GM19035 (cell line): ENCODE data around the gene TIMM44.

ENCODE experiments used
- ATAC-seq: cut with Tn5 transposase; IDR thresholded peaks from one replicate; pipeline ENCODE4 v1.9.1; 2021; ENCODE audit not compliant: unreplicated experiment

TIMM44 gene

DNA sequence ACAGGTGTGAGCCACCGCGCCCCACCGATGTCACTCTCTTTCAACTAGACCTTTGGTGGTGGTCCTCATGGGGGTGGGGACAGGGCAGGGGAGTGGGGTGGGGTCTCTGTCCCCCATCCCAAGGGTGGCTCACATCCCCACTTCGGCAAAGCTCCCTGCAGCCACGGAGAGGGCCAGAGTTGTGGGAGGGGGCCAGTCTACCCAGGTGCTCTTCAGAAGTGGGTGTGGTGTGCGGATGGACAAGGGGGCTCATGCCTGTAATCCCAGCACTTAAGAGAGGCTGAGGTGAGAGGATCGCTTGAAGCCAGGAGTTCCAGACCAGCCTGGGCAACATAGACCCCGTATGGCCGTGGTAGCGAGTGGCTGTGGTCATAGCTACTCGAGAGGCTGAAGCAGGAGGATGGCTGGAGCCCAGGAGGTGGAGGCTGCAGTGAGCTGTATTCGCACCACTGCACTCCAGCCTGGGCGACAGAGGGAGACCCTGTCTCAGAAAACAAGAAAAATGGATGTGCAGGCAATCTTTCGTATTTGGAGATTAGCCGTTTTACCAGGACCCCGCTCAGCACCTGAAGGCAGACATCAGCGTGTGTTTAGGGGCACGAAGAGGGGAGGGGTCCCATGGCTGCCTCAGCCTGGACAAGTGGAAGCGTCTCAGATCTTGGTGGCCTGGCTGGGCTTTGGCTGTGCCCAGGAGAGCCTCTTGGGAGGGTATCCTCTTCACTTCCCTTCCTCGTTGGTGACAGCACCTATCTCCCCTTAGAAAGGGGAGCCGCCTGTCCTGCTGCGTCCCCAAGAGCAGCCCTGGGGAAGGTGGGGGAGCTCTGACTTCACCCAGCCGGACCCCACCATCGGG is 28.0 kb downstream of the TIMM44 start:
- no peak for ATAC-seq

DNA sequence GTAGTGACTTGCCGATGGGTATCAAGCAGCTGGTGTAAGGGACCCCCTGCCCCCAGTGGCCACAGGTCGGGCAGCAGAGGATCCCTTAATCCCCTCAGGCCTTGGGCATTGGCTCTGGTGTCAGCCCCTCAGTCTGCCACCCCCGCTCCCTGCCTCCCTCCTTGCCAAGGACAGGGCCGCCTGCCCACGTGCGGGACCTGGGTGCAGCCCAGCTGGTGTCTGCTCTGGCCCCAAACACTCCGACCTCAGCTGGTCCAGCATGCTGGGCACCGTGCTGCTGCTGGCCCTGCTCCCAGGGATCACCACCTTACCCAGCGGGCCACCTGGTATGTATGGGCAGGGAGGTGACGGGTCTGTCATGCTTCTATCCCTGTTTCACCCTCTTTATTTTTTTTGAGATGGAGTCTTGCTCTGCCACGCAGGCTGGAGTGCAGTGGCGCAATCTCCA is 28.8 kb downstream of the TIMM44 start, which contains the start of gene TGFBR3L:
TSS of gene TGFBR3L (plus strand) at position 233 of the 448 bp plus-strand sequence.
- no peak for ATAC-seq

DNA sequence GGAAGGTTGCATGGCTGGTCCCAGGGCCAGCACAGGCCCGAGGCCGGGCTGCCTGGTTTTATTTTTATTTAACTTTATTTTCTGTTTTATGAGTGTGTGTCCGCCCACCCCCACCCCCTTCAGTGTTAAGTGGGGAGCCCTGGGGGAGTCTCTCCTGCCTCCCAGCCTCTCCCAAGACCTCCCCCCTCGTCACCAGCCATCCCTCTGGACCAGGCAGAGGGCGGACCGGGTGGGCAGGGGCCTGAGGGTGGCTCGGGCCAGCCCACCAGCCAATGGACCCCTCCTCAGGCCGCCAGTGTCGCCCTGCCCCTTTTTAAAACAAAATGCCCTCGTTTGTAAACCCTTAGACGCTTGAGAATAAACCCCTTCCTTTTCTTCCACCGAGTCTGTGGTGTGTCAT is 29.4 kb downstream of the TIMM44 start:
- no peak for ATAC-seq

DNA sequence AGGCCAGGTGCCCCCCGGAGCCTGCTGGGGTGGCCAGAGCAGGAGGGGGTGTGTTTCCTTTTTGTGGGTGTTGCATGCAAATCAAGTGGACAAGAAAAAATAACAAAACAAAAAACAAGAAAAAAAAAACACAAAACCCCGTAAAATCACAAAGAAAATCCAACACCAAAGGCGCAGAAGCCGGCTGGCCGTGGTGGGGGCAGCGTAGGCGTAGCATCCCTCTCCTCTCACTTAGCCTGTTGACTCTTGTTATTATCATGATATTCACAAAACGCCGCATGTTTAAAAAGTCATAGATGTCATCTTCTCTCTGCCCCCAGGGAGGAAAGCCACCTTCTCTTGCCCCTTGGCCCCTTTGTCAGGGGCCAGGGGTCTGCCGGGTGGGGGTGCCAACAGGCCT is 29.8 kb downstream of the TIMM44 start:
- no peak for ATAC-seq

DNA sequence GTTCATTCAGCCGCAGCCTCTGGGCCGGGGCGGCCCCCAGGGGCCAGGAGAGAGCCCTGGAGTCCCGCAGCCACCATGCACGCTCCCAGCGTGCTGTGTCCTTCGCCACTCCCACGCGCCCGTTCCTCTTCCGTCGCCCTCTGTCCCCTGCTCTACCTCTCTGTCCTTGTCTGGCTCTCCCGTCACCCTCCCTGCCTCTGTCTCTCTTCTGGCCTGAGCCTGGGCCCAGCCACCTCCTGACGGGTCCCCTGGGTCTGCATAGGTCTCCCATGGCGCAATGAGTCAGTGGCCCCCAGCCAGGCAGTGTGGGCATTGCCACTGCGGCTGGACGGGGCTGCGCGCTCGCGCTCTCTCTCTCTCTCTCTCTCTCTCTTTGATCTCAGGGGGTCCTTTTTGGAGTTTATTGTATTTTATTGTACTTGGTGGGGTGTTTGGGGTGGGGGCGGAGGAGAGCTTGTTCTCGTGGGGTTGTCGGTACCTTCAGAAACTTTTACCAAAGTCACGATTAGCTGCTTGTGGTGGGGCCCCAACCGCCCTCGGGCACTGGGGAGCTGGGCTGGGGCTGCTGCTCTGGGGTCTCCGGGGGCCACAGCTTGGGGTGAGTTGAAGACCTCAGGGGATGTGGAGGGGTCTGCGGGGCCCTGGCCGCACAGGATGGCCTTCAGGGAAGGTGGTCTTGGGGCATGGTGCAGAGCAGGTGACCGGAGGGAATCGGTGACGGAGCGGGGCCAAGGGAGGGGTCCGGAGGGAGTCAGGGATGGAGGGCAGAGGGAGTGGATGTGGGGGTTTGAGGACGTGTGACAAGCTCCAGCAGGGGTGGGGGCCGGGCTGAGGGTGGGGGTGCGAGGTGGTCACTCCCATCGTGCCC is 30.5 kb downstream of the TIMM44 start:
- ATAC-seq = no peak

DNA sequence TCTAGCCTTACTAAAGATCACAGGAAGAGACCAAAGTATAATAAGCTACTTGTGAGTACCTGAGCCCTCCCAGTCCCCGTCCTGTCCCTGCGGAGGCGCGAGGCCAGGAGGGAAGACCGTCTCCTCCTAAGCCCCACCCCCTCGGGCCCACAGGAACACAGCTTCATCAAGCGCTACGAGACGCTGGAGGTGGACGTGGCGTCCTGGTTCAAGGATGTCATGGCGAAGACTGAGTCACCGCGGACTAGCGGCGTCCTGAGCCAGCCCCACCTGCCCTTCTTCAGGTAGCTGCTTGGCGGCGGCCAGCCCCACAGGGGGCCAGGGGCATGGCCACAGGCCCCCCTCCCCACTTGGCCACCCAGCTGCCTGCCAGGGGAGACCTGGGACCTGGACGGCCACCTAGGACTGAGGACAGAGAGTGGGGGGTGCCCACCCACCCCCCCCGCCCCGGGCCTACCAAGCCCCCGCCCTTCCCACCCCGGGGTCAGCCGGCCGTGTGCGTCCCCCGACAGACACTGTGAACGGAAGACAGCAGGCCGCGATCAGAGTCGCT is 31.2 kb downstream of the TIMM44 start:
- no peak for ATAC-seq

DNA sequence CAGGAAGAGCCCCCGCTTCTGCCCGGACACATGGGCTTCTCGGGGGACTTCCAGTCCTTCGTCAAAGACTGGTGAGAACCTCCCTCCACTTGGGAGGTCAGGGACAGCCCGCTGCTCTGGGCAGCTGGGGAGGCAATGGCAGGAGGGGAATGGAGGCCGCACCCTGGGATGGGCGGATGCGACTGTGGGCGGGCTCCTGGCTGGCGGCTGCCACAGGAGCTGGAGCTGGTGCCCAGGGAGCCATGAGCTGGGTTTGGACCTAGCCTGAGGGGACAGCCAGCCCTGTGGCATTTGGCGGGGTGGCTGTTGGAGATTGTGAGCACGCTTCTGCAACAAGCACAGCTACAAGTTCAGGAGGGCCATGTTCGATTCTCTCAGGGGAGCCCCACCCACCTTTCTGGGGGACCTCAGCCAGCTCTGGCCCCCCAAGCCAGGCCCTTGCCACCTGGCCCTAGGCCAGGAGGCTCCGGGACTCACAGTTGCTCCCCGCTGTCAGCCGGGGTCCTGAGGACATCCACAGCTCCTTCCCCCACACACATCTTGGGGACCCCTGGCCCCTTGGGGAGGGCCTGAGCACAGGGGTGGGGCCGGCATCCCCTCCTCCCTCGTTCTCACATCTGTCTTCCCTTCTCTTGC is 31.8 kb downstream of the TIMM44 start:
- no peak for ATAC-seq

DNA sequence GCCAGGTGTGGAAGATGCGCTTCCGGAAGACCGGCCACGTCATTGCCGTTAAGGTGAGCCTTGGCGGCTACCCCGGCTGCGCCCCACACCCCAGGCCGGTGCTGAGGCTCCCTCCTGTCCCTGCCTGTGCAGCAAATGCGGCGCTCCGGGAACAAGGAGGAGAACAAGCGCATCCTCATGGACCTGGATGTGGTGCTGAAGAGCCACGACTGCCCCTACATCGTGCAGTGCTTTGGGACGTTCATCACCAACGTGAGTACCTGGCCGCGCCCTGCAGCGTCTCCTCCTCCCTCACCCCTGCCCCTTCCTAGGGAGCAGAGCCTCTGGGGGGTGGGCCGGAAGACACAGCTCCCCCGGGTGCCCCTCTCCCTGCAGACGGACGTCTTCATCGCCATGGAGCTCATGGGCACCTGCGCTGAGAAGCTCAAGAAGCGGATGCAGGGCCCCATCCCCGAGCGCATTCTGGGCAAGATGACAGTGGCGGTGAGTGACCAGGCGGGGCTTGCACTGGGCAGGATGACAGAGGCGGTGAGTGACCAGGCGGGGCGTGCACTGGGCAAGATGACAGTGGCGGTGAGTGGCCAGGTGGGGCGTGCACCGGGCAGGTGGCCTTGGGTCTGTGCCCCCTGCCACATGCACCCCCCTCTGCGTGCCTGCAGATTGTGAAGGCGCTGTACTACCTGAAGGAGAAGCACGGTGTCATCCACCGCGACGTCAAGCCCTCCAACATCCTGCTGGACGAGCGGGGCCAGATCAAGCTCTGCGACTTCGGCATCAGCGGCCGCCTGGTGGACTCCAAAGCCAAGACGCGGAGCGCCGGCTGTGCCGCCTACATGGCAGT is 32.9 kb downstream of the TIMM44 start:
- no peak for ATAC-seq

DNA sequence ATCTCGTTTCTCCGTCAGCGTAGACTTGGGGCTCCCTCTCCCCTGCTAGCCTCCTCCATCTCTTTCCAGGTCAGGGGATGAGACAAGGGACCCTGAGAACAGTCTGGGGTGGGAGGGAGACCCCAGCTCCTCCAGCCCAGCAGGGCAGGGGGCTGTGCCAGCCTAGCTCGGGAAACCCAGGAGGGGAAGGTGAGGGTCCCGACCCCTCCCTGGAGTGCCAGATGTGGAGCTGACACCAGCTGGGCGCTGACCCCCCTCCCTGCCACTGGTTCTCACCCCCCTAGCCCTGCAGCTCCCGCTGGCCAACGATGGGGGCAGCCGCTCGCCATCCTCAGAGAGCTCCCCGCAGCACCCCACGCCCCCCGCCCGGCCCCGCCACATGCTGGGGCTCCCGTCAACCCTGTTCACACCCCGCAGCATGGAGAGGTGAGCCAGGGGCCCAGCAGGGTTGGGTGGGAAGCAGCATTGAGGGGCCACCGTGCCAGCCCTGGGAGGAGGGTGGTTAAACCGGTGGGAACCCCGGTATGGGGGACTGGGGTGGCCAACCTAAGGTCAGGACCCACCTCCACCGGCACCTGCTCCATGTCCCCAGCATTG is 33.9 kb downstream of the TIMM44 start:
- ATAC-seq = no peak

DNA sequence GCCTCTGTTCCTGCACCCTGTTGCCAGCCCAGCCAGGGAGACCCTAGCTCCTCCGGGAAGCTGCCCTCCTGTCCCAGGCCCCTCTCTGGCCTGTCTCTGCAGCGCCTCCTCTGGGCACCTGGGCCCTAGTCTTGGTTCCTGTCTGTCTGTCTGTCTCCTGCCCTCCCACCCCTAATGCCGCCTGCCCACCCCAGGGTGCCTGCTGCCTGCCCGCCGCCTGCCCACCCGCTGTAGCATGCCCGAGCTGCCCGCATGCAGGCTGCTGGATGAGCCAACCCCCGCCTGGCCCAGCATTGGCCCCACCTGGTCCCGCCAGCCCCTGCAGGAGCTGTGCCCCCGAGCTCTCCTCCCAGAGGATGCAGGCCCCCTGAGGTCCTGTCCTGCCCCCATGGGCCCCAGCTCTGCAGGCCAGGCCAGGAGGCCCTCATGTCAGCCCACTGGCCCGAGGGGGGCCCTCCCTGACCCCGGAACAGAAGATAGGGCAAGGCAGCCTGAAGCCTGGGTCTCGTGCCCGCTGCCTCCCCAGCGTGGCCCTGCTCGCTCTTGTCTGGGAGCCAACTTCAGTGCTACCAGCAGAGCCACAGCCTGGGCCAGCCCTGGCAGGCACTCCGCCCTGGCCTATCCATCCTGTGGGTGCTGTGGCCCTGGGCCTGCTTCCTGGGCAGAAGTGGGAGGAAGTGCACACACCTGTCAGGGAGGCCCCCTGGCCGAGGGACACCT is 34.6 kb downstream of the TIMM44 start:
- no peak for ATAC-seq

DNA sequence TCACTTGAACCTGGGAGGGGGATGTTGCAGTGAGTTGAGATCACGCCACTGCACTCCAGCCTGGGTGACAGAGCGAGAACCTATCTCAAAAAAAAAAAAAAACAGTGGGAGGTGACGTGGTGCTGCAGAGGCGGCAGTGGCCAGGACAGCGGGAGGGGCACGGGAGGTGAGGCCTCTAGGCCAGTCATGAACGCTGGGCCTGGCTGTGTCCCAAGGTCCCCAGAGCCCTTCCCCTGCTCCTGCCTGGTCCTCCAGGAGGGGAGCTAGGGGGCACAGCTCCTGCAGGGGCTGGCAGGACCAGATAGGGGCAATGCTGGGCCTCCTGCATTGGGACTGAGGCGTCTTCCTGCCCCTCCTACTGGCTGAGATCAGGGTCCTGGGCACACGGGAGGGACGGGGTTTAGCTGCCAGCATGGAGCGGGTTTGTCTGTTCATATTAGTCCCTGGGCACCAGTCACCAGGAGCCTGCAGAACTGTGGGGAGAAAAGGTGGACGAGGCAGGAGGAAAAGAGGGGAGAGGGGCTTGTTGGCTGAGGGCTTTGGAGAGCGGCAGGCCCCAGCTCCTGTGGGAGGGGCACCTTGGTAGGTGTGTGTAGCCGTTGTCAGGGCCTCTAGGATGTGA is 35.3 kb downstream of the TIMM44 start:
- no peak for ATAC-seq

DNA sequence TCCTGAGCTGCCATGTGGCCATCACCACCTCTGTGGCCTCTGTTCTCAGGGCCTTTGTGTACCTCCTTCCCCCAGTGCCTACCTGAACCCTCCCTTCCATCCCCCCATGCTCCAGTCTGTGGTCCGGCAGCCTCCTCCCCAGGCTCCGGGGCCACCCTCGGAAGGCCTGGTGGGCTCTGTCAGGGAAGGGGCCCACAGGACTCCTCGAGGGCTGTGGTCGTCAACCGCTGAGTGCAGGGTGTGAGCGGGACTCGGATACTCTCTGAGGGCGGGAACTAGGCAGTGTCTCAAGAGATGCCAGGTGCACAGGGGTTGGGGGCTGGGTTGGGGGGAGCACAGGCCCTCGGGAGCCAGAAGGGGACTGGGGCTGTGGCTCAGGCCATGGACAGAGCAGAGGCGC is 35.9 kb downstream of the TIMM44 start:
- ATAC-seq = no peak

DNA sequence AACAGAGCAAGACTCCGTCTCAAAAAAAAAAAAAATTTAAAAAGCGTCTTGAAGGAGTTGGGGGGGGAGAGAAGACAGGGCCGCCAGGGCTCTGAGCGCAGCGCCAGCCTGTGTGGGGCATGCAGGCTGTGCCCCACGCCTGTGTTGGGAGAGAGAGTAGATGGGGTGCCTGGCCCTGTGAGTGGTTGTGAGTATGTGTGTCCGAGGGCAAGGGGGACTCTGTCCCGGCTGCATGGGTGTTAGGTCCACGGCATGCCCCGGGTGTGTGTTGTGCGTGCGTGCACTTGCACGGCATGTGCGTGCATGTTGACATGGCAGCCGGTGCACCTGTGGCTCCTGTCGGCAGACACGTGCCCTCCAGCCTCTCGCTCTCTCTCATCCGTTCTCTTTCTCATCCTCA is 36.3 kb downstream of the TIMM44 start:
- ATAC-seq = no peak

DNA sequence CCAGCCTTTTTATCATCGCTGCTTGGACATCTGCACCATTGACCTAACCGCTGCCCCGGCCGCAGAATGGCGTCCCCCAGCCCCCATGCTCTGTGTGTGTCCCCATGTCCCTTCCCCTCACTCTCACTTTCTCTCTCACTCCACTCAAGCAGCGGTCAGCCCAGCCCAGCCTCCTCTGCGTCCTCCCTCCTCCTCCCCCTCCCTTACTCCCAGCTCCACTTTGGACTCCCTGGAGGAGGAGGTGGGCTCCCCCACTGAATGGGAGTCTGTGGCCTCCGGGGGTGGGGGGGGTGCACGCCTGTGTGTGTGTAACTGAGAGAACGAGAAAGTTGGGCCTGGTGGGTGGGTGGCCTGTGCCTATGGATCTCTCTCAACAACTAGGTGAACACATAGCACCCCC is 37.6 kb downstream of the TIMM44 start:
- ATAC-seq = no peak

DNA sequence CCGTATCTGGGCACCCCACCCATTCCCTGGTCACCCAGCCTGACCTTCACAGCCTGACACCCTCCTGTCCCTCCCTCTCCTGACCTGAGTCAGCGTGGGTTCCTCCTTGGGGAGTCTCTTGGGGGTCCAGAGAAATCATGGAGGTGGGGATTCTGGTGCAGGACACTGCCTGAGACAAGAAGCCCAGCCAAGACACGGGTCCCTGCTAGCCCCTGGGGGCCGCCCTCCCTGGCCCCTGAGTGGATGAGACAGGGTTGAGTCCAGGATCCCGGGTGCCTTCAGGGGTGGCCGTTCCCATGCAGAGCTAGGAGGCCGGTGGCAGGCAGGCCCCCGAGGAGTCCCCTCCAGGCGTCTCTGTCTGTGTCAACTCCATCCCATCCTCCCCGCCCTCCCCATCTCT is 38.2 kb downstream of the TIMM44 start:
- no peak for ATAC-seq

DNA sequence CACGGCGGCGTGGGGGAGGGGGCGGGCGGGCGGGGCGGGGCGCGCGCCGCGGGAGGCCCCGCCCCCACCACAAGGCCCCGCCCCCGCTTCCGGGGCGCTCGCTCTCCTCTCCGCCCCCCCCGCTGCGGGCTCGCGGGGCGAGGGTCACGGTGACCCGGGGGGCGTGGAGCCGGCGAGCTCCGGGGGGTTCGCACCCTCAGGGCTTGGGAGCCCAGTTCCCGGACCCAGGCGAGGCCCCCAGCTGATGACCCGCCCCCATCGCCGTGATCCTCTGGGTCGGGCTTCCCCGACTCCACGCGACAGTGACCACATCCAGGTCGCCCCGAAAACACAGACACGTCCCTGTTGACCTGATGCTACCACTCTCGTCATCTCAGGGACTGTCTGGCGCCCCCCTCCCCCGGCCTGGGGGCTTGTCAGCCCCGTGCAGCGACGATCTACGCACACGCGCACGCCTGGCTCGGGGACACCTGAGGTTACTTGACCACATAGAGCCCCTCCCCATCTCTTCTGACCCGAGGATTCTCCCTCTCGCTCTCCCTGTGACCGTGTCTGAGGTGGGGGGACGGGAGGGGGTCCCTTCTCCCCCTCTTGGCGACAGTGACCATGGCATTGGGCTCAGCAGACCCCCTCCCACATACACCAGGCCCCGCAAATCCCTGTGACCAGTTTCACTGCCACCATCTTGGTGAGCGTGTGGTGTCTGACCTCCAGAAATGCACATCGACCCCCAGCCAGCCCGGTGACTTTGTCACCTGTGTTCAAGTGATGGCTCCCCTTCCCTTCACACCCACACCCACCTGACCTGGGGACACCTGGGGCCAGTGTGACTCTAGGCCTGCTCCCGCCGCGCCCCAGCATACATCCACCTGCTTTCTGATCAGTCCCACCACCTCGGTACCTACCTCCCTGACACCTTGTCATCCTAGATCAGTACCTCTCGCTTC is 39.1 kb downstream of the TIMM44 start:
- peak; percentile 41 for ATAC-seq

DNA sequence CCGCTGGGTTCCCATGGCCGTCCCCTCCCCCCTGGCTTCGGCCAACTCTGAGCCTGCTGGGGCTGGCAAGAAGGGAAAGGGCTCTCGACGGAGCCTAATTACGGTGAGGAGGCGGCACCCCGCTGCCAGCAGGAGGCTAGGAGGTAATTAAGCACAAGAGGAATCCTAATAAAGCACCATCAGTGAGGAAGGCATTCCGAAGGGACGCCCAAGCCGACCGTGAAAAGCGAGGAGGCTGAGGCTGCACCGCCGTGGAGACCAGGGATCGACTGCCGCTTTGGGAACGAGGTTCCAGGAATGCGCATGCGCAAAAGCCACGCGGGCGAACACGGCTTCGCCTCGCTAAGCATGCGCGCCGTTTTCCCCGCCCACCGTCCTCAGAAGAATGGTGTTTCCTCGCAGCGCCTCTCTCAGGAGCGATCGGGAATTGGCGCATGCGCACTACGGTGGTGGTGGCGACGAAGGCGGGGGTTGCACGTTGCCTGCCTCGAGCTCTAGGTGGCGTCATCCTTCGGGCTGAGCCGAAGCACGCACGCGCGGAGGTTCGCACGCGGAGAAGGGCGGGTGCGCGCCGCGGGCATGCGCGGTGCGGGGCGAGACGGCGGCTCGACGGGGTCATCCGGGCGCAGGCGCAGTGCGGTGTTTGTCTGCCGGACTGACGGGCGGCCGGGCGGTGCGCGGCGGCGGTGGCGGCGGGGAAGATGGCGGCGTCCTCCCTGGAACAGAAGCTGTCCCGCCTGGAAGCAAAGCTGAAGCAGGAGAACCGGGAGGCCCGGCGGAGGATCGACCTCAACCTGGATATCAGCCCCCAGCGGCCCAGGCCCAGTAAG is 40.0 kb downstream of the TIMM44 start, which contains the start of gene MAP2K7:
TSS of gene MAP2K7 (plus strand) at position 634 of the 830 bp plus-strand sequence. CDS start at position 702, 68 bp downstream.
- ATAC-seq = peak; percentile 80
